Femur (tissue), 1 donor: ENCODE data around the gene CGB5.
"Not testable (repeated sequence)": the region's sequence is repeated elsewhere in the genome, so short reads cannot be mapped to it uniquely, and the experiment has no call there.

Source experiments
- DNase-seq: peaks from one replicate; pipeline ENCODE4 v3.0.0-alpha.2; 2017

The CGB5 gene

GRCh38 chr19:49022116-49022515, 21.5 kb upstream of the CGB5 start:
- DNase-seq: no peak

- DNase-seq: not testable (repeated sequence)
These were observed 19.4 kb upstream of the CGB5 start, which contains the start of gene CGB3 for GRCh38 chr19:49024233-49024632. Gene CGB3, minus strand, starts transcription at chr19:49024333. Its CDS starts 362 bp downstream, at chr19:49023971.

GRCh38 chr19:49025088-49025487, 18.6 kb upstream of the CGB5 start:
- not testable (repeated sequence) for DNase-seq

GRCh38 chr19:49025599-49025998, 18.0 kb upstream of the CGB5 start:
- DNase-seq: not testable (repeated sequence)

- not testable (repeated sequence) for DNase-seq
These were observed 15.0 kb upstream of the CGB5 start for GRCh38 chr19:49028686-49029085.

- DNase-seq: not testable (repeated sequence)
These were observed 13.9 kb upstream of the CGB5 start for GRCh38 chr19:49029749-49030148.

GRCh38 chr19:49030323-49030722, 13.3 kb upstream of the CGB5 start:
- not testable (repeated sequence) for DNase-seq

- DNase-seq: not testable (repeated sequence)
These were observed 11.9 kb upstream of the CGB5 start, which contains the start of gene CGB2 for GRCh38 chr19:49031642-49032301. Gene CGB2, plus strand, starts transcription at chr19:49031890. Its CDS starts 206 bp downstream, at chr19:49032096.

GRCh38 chr19:49036815-49037214, 6.8 kb upstream of the CGB5 start, which contains the start of gene CGB1:
Gene CGB1, minus strand, starts transcription at chr19:49036895. Its CDS starts 184 bp downstream, at chr19:49036711.
- not testable (repeated sequence) for DNase-seq

GRCh38 chr19:49038111-49038510, 5.5 kb upstream of the CGB5 start:
- DNase-seq: not testable (repeated sequence)

- not testable (repeated sequence) for DNase-seq
These were observed 4.9 kb upstream of the CGB5 start for GRCh38 chr19:49038557-49039276.

- DNase-seq: not testable (repeated sequence)
These were observed 3.9 kb upstream of the CGB5 start for GRCh38 chr19:49039736-49040135.

GRCh38 chr19:49042177-49042576, 1.5 kb upstream of the CGB5 start:
- no peak for DNase-seq

GRCh38 chr19:49042666-49043065, 982 bp upstream of the CGB5 start:
- DNase-seq: not testable (repeated sequence)

- DNase-seq: not testable (repeated sequence)
These were observed 5.4 kb downstream of the CGB5 start, which contains the start of gene CGB8 for GRCh38 chr19:49049011-49049410. Gene CGB8, minus strand, starts transcription at chr19:49049111. Its CDS starts 372 bp downstream, at chr19:49048739.

- DNase-seq: not testable (repeated sequence)
These were observed 6.2 kb downstream of the CGB5 start for GRCh38 chr19:49049834-49050233.

GRCh38 chr19:49050376-49051033, 6.9 kb downstream of the CGB5 start:
- DNase-seq: not testable (repeated sequence)

- peak; percentile 51 for DNase-seq
These were observed 12.7 kb downstream of the CGB5 start for GRCh38 chr19:49056101-49056901.

GRCh38 chr19:49056902-49057596, 13.4 kb downstream of the CGB5 start:
- DNase-seq: not testable (repeated sequence)

- DNase-seq: peak; percentile 63
These were observed 14.1 kb downstream of the CGB5 start, which contains the start of gene CGB7 for GRCh38 chr19:49057636-49058234. Gene CGB7, minus strand, starts transcription at chr19:49057749. Its CDS starts 2,374 bp downstream, at chr19:49055375.

GRCh38 chr19:49058562-49058961, 14.9 kb downstream of the CGB5 start:
- DNase-seq: no peak
